GM12878 (cell line): Measurements from ENCODE around the gene SLC19A1. TPM values are rescaled to one million over a fixed set of nuclear protein-coding genes. Genes with fewer than 3 reads are reported as not detected.

Source experiments
- CBFB ChIP-seq: IDR thresholded peaks from 2 replicates; pipeline ENCODE4 v1.6.1; 2016; ENCODE audit warnings: antibody characterized with exemption, low read depth
- CUX1 ChIP-seq: IDR thresholded peaks from 2 replicates; pipeline ENCODE4 v1.6.1; 2012; ENCODE audit warnings: improper control_type of control experiment, low read depth, low read length; ENCODE audit not compliant: insufficient replicate concordance
- HDGF ChIP-seq: fragments of 450-650 bp; IDR thresholded peaks from 2 replicates; pipeline ENCODE4 v1.6.1; 2016; ENCODE audit warnings: antibody characterized with exemption
- POU2F2 ChIP-seq: IDR thresholded peaks from 3 replicates; pipeline ENCODE4 v1.6.1; 2011; ENCODE audit warnings: low read depth, mild to moderate bottlenecking, low read length, borderline replicate concordance
- RELB ChIP-seq: fragments of 450-650 bp; IDR thresholded peaks from 2 replicates; pipeline ENCODE4 v1.6.1; 2017; ENCODE audit warnings: low read depth, mild to moderate bottlenecking, moderate library complexity
- TARDBP ChIP-seq: IDR thresholded peaks from 2 replicates; pipeline ENCODE4 v1.6.1; 2016; ENCODE audit warnings: borderline replicate concordance
- polyA plus RNA-seq, 11 experiments: library from polyadenylated mRNA; depleted of rRNA in 4 of 11; unstranded in 6 of 11; stranded (reverse) in 5 of 11; fragments of >200 nt; fragmentation: Nextera tagmentation in 4 of 11; fragmentation: Illumina TruSeq in 1 of 11; extraction: Ambion mirVana in 4 of 11; extraction: Trizol in 1 of 11; gene quantifications; 1 replicate in 1 of 11; 2 replicates in 10 of 11; pipeline versions ENCODE4 v1.2.1 to v1.2.3, GENCODE V29; 2011 to 2016; ENCODE audit warnings: inconsistent platforms in 2 of 11, missing spikeins in 2 of 11, low read depth in 1 of 11
- total RNA-seq, 4 experiments: library from RNA; depleted of rRNA in 3 of 4; stranded (reverse); fragments of >200 nt in 3 of 4; fragmentation: Illumina TruSeq in 1 of 4; extraction: Trizol in 1 of 4; gene quantifications; 2 replicates each; pipeline versions ENCODE4 v1.2.1 to v1.2.3, GENCODE V29; 2013 to 2021
- TF ChIP-seq, protein P1 (sequence below): IDR thresholded peaks from 2 replicates; pipeline ENCODE4 v1.6.1; 2011; ENCODE audit warnings: borderline replicate concordance, low read depth, mild to moderate bottlenecking, moderate library complexity, mixed read lengths, low read length; ENCODE audit not compliant: insufficient read depth; ENCODE audit errors: extremely low read length

Gene SLC19A1
- total and polyA plus RNA-seq, 10 of the 15 experiments (the other 5 are each of a cell fraction or from before 2014, with no cell fraction given): 0.42 to 49.7 (median 12.2) TPM

GRCh38 chr21:45550522-45551210 is 8.4 kb upstream of the SLC19A1 start (continued):
- TF ChIP-seq HDGF (no peak), CBFB (peak; percentile 55; the same call in 1 of the 2 replicates), TARDBP (no peak), CUX1 (no peak), RELB (peak; percentile 73), POU2F2 (peak; percentile 84; the same call in 2 of the 3 replicates)
- TF ChIP-seq, protein P1, sequence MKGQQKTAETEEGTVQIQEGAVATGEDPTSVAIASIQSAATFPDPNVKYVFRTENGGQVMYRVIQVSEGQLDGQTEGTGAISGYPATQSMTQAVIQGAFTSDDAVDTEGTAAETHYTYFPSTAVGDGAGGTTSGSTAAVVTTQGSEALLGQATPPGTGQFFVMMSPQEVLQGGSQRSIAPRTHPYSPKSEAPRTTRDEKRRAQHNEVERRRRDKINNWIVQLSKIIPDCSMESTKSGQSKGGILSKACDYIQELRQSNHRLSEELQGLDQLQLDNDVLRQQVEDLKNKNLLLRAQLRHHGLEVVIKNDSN: no peak
- TF ChIP-seq, all 136 proteins: peak for 38
